GM10248 (cell line): ENCODE results near the gene ZNF214.

Source experiments
- CTCF ChIA-PET: fragments of 300-600 bp; sonication (Branson Sonifier 250); formaldehyde crosslinking; extraction: SDS; loops from one replicate; lab custom pipeline; 2021; ENCODE audit warnings: antibody characterized with exemption; lab: Yijun Ruan, JAX
- POLR2A ChIA-PET: fragments of 350-650 bp; sonication (Branson Sonifier 250); formaldehyde crosslinking; extraction: SDS; loops from one replicate; lab custom pipeline; 2020; ENCODE audit warnings: antibody characterized with exemption; lab: Yijun Ruan, JAX
- DNase-seq: peaks from one replicate; pipeline ENCODE4 v3.0.0; 2012; ENCODE audit errors: extremely low spot score
- TF ChIP-seq, protein P1 (sequence below): IDR thresholded peaks from 2 replicates; pipeline ENCODE4 v1.5.1; 2012; ENCODE audit warnings: mild to moderate bottlenecking, low read depth; ENCODE audit errors: extremely low read depth, missing control alignments, control extremely low read depth

The ZNF214 gene

DNA sequence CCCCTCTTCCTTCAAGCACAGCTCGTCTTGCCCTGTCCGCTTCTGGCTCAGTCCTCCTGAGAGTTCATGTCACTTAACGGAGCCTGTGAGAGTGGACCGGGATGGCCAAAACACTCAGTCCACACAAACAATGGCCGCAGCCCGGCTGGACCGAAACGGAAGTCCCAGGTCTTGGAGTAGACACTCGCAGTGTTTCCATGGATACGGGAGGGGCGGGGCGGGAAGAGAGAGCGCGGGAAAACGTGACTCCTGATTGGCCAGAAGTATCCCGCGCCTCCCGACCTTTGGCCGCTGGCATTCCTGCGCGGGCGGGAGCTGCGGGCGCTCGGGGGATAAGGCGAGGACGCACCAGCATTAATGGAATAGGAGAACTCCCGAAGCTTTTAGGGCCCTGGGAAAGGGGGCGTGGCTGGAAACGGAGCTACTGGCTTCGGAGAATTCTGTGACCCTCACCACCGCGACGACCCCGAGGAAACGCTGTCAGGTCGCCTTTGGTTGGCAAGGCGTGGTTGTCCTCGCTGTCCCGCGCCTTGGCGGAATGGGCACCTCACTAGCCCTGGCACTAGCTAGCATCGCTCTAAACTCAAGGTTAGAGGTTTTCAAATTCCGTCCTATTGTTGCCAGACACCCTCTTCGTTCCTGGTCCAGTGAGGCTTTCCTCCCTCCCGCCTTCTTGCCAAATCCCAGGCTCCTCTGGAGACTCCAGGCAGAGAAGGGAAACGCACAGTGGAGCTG is at the start of gene ZNF214, which contains the start of gene NLRP14:
TSS of gene ZNF214 (minus strand) at position 164 of the 735 bp plus-strand sequence. CDS start 17,511 bp downstream, outside the sequence.
TSS of gene NLRP14 (plus strand) at position 297 of the 735 bp plus-strand sequence. CDS start 18,108 bp downstream, outside the sequence.
- DNase-seq, result peak; percentile 63
- ChIA-PET POLR2A (no interaction called here), CTCF (interaction anchor here (1.2 to 3.4 kb wide), 3 partner anchors 10 to 208 kb away, joined by 3 to 10 read pairs (median 6); no protein-coding TSS in a partner anchor)
- TF ChIP-seq, protein P1, sequence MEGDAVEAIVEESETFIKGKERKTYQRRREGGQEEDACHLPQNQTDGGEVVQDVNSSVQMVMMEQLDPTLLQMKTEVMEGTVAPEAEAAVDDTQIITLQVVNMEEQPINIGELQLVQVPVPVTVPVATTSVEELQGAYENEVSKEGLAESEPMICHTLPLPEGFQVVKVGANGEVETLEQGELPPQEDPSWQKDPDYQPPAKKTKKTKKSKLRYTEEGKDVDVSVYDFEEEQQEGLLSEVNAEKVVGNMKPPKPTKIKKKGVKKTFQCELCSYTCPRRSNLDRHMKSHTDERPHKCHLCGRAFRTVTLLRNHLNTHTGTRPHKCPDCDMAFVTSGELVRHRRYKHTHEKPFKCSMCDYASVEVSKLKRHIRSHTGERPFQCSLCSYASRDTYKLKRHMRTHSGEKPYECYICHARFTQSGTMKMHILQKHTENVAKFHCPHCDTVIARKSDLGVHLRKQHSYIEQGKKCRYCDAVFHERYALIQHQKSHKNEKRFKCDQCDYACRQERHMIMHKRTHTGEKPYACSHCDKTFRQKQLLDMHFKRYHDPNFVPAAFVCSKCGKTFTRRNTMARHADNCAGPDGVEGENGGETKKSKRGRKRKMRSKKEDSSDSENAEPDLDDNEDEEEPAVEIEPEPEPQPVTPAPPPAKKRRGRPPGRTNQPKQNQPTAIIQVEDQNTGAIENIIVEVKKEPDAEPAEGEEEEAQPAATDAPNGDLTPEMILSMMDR, result no peak

DNA sequence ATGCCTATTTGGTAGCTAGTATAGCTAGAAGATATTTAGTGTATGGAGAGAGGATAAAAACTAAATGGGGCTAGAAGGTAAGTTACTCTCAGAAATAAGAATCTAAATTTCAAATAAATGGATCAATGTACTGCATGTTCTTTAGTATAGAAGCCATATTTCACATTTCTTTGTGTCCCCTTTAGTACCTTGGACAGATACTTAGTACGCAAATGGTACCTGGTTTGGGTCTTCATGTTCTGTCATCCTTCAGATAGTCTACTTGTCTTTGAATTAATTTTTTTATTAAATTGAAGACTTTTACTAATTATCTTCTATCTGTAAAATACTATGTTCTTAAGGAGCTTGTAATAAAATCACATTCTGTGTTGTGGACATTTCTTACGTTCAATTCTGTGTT is 42.4 kb upstream of the ZNF214 start:
- POLR2A ChIA-PET, result no interaction called here
- TF ChIP-seq, protein P1, result no peak
- no peak for DNase-seq
- CTCF ChIA-PET, result no interaction called here

DNA sequence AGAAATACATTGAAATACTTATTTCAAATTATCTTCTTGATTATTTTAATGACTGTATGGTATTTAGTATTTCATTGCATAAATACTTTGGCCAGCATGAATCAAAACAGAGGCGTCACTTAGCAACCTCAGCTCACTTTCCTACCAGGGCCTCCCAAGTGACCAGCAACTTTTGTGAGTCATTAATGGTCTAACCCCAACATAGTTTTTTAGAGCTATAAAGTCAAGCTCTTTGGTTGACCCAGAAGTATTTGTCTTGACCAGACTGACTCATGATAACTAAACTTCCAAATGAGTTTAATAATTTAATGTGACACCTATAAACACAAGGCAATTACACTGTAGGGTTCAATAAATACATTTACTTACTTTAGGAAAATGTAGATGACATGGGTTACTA is 40.7 kb upstream of the ZNF214 start:
- ChIA-PET POLR2A (no interaction called here), CTCF (interaction anchor here (1.4 kb wide), 1 partner anchor 11 kb away, joined by 3 read pairs; no protein-coding TSS in a partner anchor)
- no peak for DNase-seq

DNA sequence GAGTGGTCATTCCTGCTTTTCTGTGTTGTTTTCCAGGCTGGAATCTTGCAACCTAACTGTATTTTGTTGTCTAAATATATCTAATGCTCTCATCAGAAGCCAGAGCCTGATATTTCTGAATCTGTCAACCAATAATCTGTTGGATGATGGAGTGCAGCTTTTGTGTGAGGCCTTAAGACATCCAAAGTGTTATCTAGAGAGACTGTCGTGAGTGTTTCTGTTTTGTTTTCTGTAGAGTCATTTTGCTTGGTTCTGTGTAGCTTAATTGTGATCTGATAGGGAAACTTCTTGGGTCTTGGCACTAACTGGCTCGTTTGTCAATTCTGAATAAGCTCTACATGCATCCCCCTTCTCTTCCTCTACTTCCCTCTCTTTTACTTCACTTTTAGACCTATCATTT is 37.5 kb upstream of the ZNF214 start:
- ChIA-PET POLR2A (no interaction called here), CTCF (interaction anchor here (1.0 to 1.8 kb wide), 4 partner anchors 14 to 245 kb away, joined by 3 to 5 read pairs (median 4); no protein-coding TSS in a partner anchor)
- TF ChIP-seq, protein P1, result no peak
- no peak for DNase-seq

More for the DNA sequence above, 40.7 kb upstream of the ZNF214 start:
- TF ChIP-seq, protein P1, result no peak

DNA sequence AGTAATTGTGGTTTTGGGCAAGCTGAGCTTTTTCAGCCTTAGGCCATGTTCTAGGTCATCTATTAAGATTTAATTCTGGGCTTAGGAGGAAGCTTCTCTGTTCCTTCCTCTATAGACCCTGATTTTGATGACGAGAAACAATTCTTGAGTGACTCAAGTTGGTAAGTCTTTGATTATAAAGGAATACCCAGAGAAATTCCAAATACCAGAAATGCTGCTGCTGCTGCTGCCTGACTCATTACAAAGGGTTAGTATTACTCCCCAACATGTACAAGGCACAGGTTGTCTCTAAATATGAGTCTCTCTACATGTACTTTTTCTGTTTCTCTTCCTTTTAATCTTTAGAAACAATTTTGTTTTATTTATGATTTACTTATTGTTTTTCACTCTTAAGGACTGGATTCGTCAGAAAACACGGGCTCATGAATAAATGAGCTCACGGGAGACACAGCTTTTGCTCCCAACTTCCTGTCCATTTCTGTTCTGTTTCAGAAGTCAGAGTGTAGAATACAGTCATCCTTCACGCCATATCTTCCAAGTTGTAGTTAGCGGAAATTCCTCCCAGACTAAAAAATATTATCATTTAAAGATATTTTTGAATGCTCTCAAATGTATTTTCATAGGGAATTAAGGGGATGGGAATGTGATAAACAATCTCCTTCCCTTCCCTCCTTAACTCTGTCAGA is 36.8 kb upstream of the ZNF214 start:
- no peak for DNase-seq
- POLR2A ChIA-PET, result no interaction called here
- CTCF ChIA-PET, result interaction anchor here (1.1 to 1.8 kb wide), 4 partner anchors 18 to 245 kb away, joined by 3 to 5 read pairs (median 4); no protein-coding TSS in a partner anchor
- TF ChIP-seq, protein P1, result no peak

DNA sequence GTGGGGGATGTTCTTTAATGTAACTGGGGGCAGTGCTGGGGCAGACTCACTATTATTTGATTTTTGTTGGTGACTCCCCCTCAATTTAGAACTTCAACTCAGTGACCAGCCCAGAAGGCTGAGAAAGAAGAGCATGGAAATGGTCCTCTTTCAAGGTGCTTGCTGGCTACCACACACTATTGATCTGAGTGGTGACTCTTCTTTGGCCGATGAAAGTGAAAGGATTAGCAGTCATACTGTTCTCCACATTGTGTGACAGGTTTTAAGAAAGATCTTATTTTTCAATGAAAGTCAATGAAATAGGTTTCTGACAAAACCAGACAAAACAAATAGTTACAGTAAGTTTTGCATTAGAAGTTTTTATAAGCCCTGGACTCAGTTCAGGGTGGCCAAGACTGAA is 30.0 kb upstream of the ZNF214 start:
- TF ChIP-seq, protein P1, result no peak
- ChIA-PET POLR2A (no interaction called here), CTCF (no interaction called here)
- DNase-seq, result no peak
